ENCODE results near the gene TYK2.
"Not testable (repeated sequence)": the region's sequence is repeated elsewhere in the genome, so short reads cannot be mapped to it uniquely, and the experiment has no call there.

DNA sequence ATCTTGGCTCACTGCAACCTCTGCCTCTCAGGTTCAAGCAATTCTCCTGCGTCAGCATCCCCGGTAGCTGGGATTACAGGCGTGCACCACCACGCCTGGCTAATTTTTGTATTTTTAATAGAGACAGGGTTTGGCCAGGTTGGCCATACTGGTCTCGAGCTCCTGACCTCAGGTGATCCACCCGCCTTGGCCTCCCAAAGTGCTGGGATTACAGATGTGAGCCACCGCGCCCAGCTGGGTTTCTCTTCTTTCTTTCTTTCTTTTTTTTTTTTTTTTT lies 2.8 kb upstream of the TYK2 start:
- not testable (repeated sequence) for TF ChIP-seq SOX6 (IDR thresholded peaks at IDR 0.05)
- TF ChIP-seq, protein P1, sequence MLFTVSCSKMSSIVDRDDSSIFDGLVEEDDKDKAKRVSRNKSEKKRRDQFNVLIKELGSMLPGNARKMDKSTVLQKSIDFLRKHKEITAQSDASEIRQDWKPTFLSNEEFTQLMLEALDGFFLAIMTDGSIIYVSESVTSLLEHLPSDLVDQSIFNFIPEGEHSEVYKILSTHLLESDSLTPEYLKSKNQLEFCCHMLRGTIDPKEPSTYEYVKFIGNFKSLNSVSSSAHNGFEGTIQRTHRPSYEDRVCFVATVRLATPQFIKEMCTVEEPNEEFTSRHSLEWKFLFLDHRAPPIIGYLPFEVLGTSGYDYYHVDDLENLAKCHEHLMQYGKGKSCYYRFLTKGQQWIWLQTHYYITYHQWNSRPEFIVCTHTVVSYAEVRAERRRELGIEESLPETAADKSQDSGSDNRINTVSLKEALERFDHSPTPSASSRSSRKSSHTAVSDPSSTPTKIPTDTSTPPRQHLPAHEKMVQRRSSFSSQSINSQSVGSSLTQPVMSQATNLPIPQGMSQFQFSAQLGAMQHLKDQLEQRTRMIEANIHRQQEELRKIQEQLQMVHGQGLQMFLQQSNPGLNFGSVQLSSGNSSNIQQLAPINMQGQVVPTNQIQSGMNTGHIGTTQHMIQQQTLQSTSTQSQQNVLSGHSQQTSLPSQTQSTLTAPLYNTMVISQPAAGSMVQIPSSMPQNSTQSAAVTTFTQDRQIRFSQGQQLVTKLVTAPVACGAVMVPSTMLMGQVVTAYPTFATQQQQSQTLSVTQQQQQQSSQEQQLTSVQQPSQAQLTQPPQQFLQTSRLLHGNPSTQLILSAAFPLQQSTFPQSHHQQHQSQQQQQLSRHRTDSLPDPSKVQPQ (CRISPR knock-in tag; IDR thresholded peaks at IDR 0.05; ENCODE audit: borderline replicate concordance): not testable (repeated sequence)

Measured in K562 (cell line).